Tibial artery (tissue), 4 donors: ENCODE data around the gene CIB2.
A peak's percentile ranks its signal among the peaks of the same experiment; 100 is the strongest.

Experiments used
- DNase-seq, 2 donors: peaks; one replicate each; pipeline ENCODE4 v3.0.0-alpha.2; 2019
- H3K27ac ChIP-seq, 2 donors: fragments of 200-600 bp; sonication (generic) in 1 of 2; 1 replicate in 1 of 2; 2 replicates in 1 of 2; pipeline ENCODE4 v1.5.1; 2018 to 2019; ENCODE audit warnings: mild to moderate bottlenecking in 1 of 2
- H3K27me3 ChIP-seq, 2 donors: fragments of 200-600 bp; sonication (generic) in 1 of 2; one replicate each; pipeline versions ENCODE4 v1.5.1 to v1.6.0; 2016 to 2019
- H3K36me3 ChIP-seq, 3 donors: fragments of 200-600 bp; sonication (generic) in 2 of 3; one replicate each; pipeline ENCODE4 v1.5.1; 2016 to 2019; ENCODE audit warnings: mild to moderate bottlenecking in 2 of 3
- H3K4me1 ChIP-seq, 4 donors: fragments of 200-600 bp; sonication (generic) in 2 of 4; 1 replicate in 3 of 4; 2 replicates in 1 of 4; pipeline ENCODE4 v1.5.1; 2016 to 2019
- H3K4me3 ChIP-seq, 2 donors: fragments of 200-600 bp; sonication (generic) in 1 of 2; 1 replicate in 1 of 2; 2 replicates in 1 of 2; pipeline ENCODE4 v1.5.1; 2018 to 2019; ENCODE audit warnings: mild to moderate bottlenecking in 2 of 2
- H3K9me3 ChIP-seq, 3 donors: fragments of 200-600 bp; sonication (generic) in 1 of 3; one replicate each; pipeline ENCODE4 v1.5.1; 2016 to 2019
- intact Hi-C: fragments of 100-400 bp; cut with DNase I; formaldehyde crosslinking; loops from one replicate; pipeline ENCODE4 v1.15.0; 2023; ENCODE audit warnings: low total_unique reads
- TF ChIP-seq, protein P1 (sequence below), 2 experiments: fragments of 200-600 bp in 1 of 2; fragments of 450-650 bp in 1 of 2; IDR thresholded peaks; one replicate each; pipeline ENCODE4 v1.5.1; 2017 to 2019; ENCODE audit warnings: antibody characterized with exemption in 2 of 2, mild to moderate bottlenecking in 1 of 2, moderate library complexity in 1 of 2

Gene CIB2

DNA sequence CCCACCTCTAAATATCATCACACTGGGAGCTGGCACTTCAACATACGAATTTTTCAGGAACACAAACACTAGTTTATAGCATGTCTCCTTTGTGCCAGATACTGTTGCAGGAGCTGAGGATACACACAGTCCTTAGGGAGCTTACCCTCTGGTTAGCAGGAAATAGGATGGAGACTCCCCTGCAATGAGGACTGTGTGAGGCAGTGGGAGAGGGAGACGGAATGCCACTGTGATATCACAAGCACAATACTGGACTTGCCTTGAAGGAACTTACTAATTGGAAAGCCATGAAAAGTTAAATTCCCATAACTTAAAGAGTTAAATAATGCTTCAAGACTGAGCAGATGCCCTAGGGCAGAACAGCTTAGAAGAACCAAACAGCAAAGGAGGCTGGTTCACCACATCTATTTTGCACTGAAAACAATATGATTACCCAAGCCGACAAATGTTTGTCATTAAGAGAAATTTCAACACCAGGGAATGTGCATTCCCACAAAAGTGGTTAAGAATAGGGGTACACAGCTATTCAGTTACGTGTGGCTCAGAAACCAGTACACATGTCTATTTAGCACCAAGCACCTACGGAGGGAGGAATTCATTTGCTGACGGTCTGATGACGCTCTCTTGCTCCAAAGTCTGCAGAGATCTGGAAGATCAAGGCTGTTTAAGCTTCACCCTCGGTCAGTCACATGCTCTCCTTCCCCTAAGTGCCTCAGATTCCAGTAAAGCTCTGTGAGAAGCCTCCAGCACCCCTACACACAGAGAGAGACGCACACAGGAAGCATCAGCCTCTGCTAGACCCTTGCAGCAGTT, 59.0 kb downstream of the CIB2 start:
- Histone ChIP-seq H3K9me3 (no peaks in the 10 kb centered on the region), H3K27ac (peak overlapping the region; percentile 55 to 95), H3K4me1 (peaks cover 0 to 92% (median 66%) of the 10 kb centered on the region in 4 donors), H3K36me3 (no peaks in the 10 kb centered on the region), H3K27me3 (no peaks in the 10 kb centered on the region), H3K4me3 (peak overlapping the region in 1 of 2 donors; percentile 15)
- TF ChIP-seq, protein P1, sequence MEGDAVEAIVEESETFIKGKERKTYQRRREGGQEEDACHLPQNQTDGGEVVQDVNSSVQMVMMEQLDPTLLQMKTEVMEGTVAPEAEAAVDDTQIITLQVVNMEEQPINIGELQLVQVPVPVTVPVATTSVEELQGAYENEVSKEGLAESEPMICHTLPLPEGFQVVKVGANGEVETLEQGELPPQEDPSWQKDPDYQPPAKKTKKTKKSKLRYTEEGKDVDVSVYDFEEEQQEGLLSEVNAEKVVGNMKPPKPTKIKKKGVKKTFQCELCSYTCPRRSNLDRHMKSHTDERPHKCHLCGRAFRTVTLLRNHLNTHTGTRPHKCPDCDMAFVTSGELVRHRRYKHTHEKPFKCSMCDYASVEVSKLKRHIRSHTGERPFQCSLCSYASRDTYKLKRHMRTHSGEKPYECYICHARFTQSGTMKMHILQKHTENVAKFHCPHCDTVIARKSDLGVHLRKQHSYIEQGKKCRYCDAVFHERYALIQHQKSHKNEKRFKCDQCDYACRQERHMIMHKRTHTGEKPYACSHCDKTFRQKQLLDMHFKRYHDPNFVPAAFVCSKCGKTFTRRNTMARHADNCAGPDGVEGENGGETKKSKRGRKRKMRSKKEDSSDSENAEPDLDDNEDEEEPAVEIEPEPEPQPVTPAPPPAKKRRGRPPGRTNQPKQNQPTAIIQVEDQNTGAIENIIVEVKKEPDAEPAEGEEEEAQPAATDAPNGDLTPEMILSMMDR (IDR thresholded peaks at IDR 0.05): no peak
- intact Hi-C loops: no loop called here
- DNase-seq: peak; percentile 11 to 64

DNA sequence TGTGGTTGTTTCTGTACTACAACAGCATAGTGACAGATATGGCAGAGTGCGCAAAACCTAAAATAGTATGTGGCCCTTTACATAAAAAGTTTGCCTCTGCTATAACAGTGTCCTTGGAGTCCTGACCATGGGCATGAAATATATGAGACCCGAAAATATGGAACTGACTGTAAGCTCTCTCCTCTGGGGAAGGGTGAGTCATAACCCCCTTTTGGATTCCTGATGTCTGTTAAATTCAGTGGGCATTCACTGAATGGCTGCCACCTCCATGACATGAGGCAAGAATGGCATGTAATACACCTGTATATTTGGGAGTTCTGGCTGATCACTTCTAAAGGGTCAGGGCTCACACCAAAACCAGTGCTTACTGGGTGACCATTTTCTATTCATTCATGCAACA, 59.9 kb downstream of the CIB2 start:
- Histone ChIP-seq H3K4me3 (no peak overlapping the region), H3K27ac (peak overlapping the region; percentile 55 to 95), H3K9me3 (no peaks in the 10 kb centered on the region), H3K27me3 (no peaks in the 10 kb centered on the region), H3K36me3 (no peaks in the 10 kb centered on the region), H3K4me1 (peaks cover 0 to 98% (median 71%) of the 10 kb centered on the region in 4 donors)
- intact Hi-C loops: no loop called here
- TF ChIP-seq, protein P1 (IDR thresholded peaks at IDR 0.05): no peak
- peak in 1 of 2 donors; percentile 1 for DNase-seq

DNA sequence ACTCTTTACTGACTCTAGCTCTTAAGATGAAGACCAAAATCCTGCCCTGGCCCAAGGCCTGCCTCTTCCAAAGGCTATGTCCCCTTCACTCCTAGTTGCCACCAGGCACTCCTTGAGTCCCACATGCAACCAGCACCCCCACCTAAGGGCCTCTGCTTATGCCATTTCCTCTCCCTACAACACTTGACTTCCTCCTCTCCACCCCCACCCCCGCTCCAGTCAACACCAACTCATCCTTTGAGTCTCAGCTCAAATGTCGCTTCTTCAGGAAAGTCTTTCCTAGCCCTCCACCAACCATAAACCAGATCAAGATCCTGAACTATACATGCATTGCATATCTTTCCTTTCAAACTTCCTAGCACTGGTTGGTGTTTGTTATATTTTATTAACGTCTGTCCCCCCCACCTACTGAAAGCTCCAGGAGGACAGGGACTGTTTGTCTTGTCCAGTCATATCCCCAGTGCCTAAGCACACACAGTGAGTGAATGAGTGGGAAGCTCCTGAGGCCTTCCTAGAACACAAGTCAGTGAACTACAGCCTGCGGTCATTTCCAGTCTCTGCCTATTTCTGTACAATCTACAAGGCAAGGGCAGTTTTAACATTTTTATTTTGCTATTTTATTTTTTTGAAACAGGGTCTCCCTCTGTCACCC, 61.1 kb downstream of the CIB2 start:
- DNase-seq: peak in 1 of 2 donors; percentile 70
- H3K36me3 ChIP-seq: no peaks in the 10 kb centered on the region
- no peak overlapping the region for H3K4me3 ChIP-seq
- H3K27me3 ChIP-seq: no peaks in the 10 kb centered on the region
- H3K4me1 ChIP-seq: peaks cover 0 to 100% (median 77%) of the 10 kb centered on the region in 4 donors
- H3K27ac ChIP-seq: peak overlapping the region; percentile 81 to 87
- TF ChIP-seq, protein P1 (IDR thresholded peaks at IDR 0.05): no peak
- intact Hi-C loops: no loop called here
- no peaks in the 10 kb centered on the region for H3K9me3 ChIP-seq

DNA sequence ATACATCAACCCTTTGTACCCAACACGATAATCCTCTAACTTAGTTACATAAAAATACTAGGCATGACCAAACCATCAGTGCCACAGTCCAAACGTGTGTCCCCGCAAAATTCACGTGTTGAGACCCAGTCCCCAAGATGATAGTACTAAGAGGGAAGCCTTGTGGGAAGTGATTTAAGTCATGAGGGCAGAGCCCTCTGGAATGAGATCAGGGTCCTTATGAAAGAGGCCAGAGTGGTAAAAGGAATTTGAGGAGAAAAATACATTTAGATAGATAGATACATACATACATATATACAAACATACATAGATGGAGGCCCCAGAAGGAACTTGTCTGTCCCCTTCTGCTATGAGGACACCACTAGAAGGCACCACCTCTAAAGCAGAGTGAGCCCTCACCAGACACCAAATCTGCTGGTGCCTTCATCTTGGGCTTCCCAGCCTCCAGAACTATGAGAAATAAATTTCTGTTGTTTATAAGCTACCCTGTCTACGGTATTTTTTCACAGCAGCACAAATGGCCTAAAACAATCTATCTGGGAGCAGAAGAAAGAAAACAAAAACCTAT, 61.7 kb downstream of the CIB2 start:
- TF ChIP-seq, protein P1 (IDR thresholded peaks at IDR 0.05): no peak
- no peak for DNase-seq
- Histone ChIP-seq H3K4me3 (no peak overlapping the region), H3K27me3 (no peaks in the 10 kb centered on the region), H3K9me3 (no peaks in the 10 kb centered on the region), H3K4me1 (peaks cover 0 to 100% (median 79%) of the 10 kb centered on the region in 4 donors), H3K27ac (peak overlapping the region; percentile 81 to 87), H3K36me3 (no peaks in the 10 kb centered on the region)
- intact Hi-C loops: loop anchor here (5.0 kb wide), 1 partner anchor 57 kb away; no protein-coding TSS in a partner anchor

DNA sequence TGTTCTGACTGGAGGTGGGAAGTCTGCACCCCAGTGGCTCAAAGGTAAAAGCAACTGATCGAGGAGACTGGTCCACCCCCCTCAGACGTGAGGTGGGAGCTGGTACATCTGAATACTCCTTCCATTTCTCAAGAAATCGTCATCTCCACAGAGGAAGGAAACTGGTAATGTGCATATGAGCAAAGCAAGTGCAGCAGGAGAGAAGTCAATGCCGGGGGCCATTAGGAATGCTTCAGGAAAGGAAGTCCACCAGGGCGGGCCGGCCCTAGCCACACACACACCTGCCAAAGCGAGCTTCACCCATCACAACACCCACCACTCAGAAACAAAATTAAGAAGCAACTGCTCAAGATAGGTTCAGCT, 62.2 kb downstream of the CIB2 start:
- Histone ChIP-seq H3K27ac (peak overlapping the region; percentile 81 to 87), H3K4me3 (no peak overlapping the region), H3K4me1 (peaks cover 0 to 100% (median 80%) of the 10 kb centered on the region in 4 donors), H3K27me3 (no peaks in the 10 kb centered on the region), H3K9me3 (no peaks in the 10 kb centered on the region), H3K36me3 (no peaks in the 10 kb centered on the region)
- intact Hi-C loops: loop anchor here (5.0 kb wide), 1 partner anchor 57 kb away; no protein-coding TSS in a partner anchor
- TF ChIP-seq, protein P1 (IDR thresholded peaks at IDR 0.05): no peak
- peak in 1 of 2 donors; percentile 55 for DNase-seq
